GM12865 (cell line): ENCODE data around the gene CLIP4.

Experiments used
- DNase-seq: peaks from one replicate; pipeline ENCODE4 v3.0.0; 2010; ENCODE audit warnings: low read depth
- H3K4me3 ChIP-seq: 2 replicates; pipeline ENCODE4 v1.5.1; 2011; ENCODE audit warnings: mild to moderate bottlenecking, low read depth, low read length, control low read depth
- TF ChIP-seq, protein P1 (sequence below): IDR thresholded peaks from 2 replicates; pipeline ENCODE4 v1.5.1; 2011; ENCODE audit warnings: low read length, control low read depth, low read depth, inconsistent platforms; ENCODE audit not compliant: insufficient read depth; ENCODE audit errors: missing control alignments

The CLIP4 gene

DNA sequence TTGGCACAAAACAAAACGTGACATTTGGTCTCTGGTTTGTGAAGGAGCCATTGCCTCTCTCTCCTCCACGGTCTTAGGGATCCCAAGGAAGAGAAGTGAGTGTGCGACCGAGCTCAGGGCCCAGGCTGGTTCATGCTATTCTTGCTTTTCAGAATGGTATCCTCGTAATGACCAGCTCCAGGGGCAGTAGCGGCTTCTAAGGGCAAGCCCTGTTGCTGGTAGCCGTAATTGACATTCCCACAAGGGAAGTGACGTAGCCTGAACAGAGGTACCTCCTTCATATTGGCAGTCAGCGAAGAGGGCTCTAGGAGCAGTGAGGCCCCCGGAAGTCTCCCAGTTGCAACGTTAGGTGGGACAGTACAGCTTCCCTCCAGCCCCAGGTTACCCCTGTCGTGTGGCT is 77.9 kb downstream of the CLIP4 start:
- no peak for DNase-seq
- H3K4me3 ChIP-seq, result no peak overlapping the region
- TF ChIP-seq, protein P1, sequence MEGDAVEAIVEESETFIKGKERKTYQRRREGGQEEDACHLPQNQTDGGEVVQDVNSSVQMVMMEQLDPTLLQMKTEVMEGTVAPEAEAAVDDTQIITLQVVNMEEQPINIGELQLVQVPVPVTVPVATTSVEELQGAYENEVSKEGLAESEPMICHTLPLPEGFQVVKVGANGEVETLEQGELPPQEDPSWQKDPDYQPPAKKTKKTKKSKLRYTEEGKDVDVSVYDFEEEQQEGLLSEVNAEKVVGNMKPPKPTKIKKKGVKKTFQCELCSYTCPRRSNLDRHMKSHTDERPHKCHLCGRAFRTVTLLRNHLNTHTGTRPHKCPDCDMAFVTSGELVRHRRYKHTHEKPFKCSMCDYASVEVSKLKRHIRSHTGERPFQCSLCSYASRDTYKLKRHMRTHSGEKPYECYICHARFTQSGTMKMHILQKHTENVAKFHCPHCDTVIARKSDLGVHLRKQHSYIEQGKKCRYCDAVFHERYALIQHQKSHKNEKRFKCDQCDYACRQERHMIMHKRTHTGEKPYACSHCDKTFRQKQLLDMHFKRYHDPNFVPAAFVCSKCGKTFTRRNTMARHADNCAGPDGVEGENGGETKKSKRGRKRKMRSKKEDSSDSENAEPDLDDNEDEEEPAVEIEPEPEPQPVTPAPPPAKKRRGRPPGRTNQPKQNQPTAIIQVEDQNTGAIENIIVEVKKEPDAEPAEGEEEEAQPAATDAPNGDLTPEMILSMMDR, result no peak

- TF ChIP-seq, protein P1, result no peak
- DNase-seq, result no peak
These were observed 78.5 kb downstream of the CLIP4 start for GRCh38 chr2:29193681-29194080.

GRCh38 chr2:29195796-29196195 is 80.6 kb downstream of the CLIP4 start:
- H3K4me3 ChIP-seq, result no peak overlapping the region
- TF ChIP-seq, protein P1, result no peak
- no peak for DNase-seq

More at GRCh38 chr2:29193681-29194080, 78.5 kb downstream of the CLIP4 start:
- H3K4me3 ChIP-seq, result no peak overlapping the region

GRCh38 chr2:29196792-29197788 is 81.9 kb downstream of the CLIP4 start:
- TF ChIP-seq, protein P1, result peak; percentile 88
- DNase-seq, result peak; percentile 81
- no peak overlapping the region for H3K4me3 ChIP-seq

DNA sequence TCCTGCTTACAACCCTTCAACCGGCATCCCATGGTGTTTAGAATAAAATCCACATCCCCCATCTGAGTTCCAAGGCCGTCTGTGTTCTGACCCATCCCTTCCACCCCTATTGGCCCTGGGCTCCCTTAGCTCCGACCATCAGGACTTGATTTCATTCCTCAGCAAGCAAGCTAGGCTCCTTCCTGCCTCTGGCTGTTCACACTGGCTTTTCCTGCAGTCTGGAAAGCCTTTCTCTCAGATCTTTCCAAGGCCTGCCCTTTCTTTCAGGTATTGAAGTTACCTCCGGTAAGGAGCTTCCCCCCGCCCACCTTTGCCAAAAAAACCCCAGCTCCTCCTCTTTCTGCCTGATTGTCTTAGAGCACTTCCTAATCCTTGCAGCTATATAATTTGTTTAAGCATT is 86.8 kb downstream of the CLIP4 start:
- TF ChIP-seq, protein P1, result no peak
- no peak for DNase-seq
- H3K4me3 ChIP-seq, result no peak overlapping the region

DNA sequence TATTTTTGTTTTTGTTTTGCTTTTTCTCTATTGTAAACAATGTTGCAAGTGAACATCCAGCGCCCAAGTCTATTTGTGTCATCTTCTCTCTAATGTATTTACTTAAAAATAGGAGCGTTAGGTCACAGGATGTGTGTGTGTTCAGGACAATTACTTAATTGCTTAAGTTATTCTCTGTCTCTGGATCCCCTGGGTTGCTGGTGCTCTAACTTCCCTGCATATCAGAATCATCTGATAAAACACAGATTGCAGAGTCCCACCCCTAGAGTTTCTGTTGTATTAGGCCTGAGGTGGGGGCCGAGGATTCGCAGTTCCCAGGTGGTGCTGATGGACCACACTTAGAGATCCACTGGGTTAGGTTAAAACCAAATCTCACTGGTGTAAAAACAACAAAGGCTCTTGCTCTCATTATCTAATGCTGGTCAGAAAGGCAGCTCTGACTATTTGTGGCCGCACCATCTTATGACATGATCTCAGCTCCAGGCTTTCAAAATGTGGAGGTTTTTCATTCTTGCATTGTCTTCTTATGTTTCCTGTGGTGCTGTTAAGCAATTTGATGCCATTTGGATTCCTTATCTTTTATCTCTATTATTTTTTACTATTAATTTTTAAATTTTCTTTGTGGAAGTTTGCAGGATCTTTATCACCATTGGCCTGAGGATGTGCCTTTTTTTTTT is 87.7 kb downstream of the CLIP4 start:
- DNase-seq, result no peak
- TF ChIP-seq, protein P1, result no peak
- no peak overlapping the region for H3K4me3 ChIP-seq
